Tibial nerve (tissue), 4 donors: ENCODE measurements around the gene LHPP.

Experiments used
- CTCF ChIP-seq, 5 experiments: fragments of 200-600 bp in 3 of 5; fragments of 450-650 bp in 2 of 5; sonication (generic) in 3 of 5; IDR thresholded peaks; one replicate each; pipeline ENCODE4 v1.5.1; 2016 to 2019; ENCODE audit warnings: antibody characterized with exemption in 5 of 5, mild to moderate bottlenecking in 3 of 5, moderate library complexity in 2 of 5
- EP300 ChIP-seq, 2 donors: sonication (generic); formaldehyde crosslinking; IDR thresholded peaks; one replicate each; pipeline ENCODE4 v1.6.1; 2017; ENCODE audit warnings: antibody characterized with exemption in 2 of 2, mild to moderate bottlenecking in 1 of 2
- POLR2A ChIP-seq, 2 donors: fragments of 450-650 bp; IDR thresholded peaks; one replicate each; pipeline ENCODE4 v1.6.1; 2017; ENCODE audit warnings: antibody characterized with exemption in 2 of 2, mild to moderate bottlenecking in 2 of 2, moderate library complexity in 2 of 2

DNA sequence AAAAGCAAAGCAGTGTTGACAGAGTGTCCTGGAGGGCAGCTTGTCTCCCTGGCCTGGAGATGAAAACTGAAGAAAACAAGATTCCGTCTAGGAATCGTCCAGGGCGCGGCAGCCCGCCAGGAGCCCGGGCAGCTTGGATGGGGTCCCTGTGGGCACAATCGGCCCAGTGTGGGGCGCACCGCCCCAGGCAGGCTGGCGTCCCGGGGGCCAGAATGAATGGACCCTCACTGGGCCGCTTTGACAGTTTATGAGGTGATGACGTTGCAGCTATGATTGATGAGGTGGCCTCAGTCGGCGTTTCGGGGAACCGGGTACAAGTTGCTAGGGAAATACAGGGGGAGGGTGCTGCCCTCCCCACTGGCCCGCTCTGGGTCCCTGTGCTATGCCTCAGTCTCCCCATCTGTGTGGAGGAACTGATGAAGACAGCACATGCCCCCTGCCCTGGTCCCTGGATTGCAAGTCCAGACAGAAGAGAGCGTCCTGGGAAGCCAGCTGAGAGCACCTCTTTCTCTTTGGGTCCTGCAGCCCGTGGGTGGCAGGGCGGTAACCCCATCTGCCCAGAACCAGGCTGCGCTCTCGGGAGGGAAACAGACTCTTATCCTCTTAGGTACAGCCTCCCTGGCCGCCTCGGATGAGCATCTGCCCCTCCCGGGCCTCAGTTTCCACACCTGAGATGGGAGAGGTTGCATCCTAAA lies 131.3 kb downstream of the LHPP start:
- TF ChIP-seq CTCF (IDR thresholded peaks at IDR 0.05) (no peak), EP300 (IDR thresholded peaks at IDR 0.05) (no peak), POLR2A (IDR thresholded peaks at IDR 0.05) (no peak)
